ENCODE data around the gene SDK2.

GRCh38 chr17:73491648-73492047, 152.6 kb downstream of the SDK2 start:
- no peak for TF ChIP-seq GATA3 (IDR thresholded peaks at IDR 0.05; ENCODE audit: low read depth, low read length)
- no peak for TF ChIP-seq GATA2 (IDR thresholded peaks at IDR 0.05; ENCODE audit: low read depth, low read length)

Data from SH-SY5Y (cell line).